ENCODE results near the gene MAP3K12. TPM values are rescaled to one million over a fixed set of nuclear protein-coding genes. Genes with fewer than 3 reads are reported as not detected.
"Not testable (repeated sequence)": the region's sequence is repeated elsewhere in the genome, so short reads cannot be mapped to it uniquely, and the experiment has no call there.

MAP3K12 gene
- total and polyA plus RNA-seq, 12 donors = 2.9 to 19.4 (median 4.8) TPM

GRCh38 chr12:53452159-53453077, 46.8 kb downstream of the MAP3K12 start:
- DNase-seq (peak; percentile 88 to 93), ATAC-seq (peak; percentile 80 to 91 (median 86))
- Histone ChIP-seq H3K36me3 (peaks cover 0 to 56% (median 33%) of the 10 kb centered on the region in 9 donors), H3K4me1 (peaks cover 3 to 44% (median 34%) of the 10 kb centered on the region in 9 donors), H3K4me3 (peak overlapping the region; percentile 44 to 90 (median 68)), H3K9me3 (no peaks in the 10 kb centered on the region), H3K27me3 (no peaks in the 10 kb centered on the region), H3K27ac (peak overlapping the region; percentile 72 to 98 (median 93))
- intact Hi-C loops (cut with DNase I) = loop anchor here in 7 of 10 donors (2.0 to 10.0 kb wide), 5 partner anchors 40 to 55 kb away; partner anchors contain the start of genes TARBP2 (in 5 of the 7) and NPFF (in 2 of the 7)
- 0% methylated on average over 58 to 64 of the region's 82 CpGs for WGBS, 2 donors
- TF ChIP-seq CTCF (IDR thresholded peaks at IDR 0.05) = peak in 6 of 9 donors; percentile 48 to 68 (median 56)

DNA sequence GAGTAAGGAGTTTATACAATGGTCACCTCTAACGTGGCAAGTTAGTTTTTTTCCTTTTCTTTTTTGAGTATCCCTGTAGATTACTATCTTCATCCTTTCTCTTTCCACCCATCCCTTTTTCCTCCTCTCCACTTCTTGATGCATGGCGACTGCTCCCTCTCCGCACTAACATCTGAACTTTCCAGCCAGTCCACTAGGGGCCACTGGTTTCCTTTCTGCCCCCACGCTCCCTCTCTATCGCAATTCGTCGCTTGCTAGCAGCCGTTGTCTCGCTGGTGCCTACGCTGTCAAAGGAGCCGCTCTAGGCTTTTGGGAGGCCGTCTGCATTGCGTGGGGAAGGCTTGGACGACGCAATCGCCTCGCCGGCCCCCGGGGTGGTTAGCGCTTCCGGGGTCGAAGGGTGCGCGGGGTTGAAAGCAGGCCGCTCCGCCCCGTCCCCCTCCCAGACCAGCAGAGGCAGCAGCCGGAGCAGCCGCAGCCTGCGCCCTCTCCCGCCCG, 47.5 kb downstream of the MAP3K12 start, which contains the start of gene PCBP2:
Gene PCBP2 (plus strand): TSS at position 442 of the 498 bp plus-strand sequence. CDS start 2,699 bp downstream, outside the sequence.
- peak; percentile 96 to 98 (median 98) for ATAC-seq
- Histone ChIP-seq H3K4me3 (peak within 1 kb of the TSS; percentile 44 to 90 (median 68)), H3K9me3 (no peaks in the 10 kb centered on the region), H3K27ac (peak within 1 kb of the TSS; percentile 72 to 98 (median 93)), H3K4me1 (peaks cover 3 to 40% (median 34%) of the 10 kb centered on the region in 9 donors), H3K27me3 (no peaks in the 10 kb centered on the region), H3K36me3 (peaks cover 0 to 54% (median 28%) of the 10 kb centered on the region in 9 donors)
- peak; percentile 97 to 99 for DNase-seq
- 0% methylated on average over 27 to 29 of the region's 32 CpGs for WGBS, 2 donors
- intact Hi-C loops (cut with DNase I) = loop anchor here in 7 of 10 donors (1.0 to 10.0 kb wide), 6 partner anchors 10 to 56 kb away; partner anchors contain the start of genes TARBP2 (in 5 of the 7), NPFF (in 2 of the 7) and PRR13 (in 1 of the 7)
- TF ChIP-seq CTCF (IDR thresholded peaks at IDR 0.05) = peak; percentile 68 to 97 (median 87)

- no peaks in the 10 kb centered on the region for H3K9me3 ChIP-seq
- DNase-seq (no peak), ATAC-seq (no peak)
- intact Hi-C loops (cut with DNase I) = loop anchor here in 5 of 10 donors (1.0 to 10.0 kb wide), 5 partner anchors 10 to 56 kb away; partner anchors contain the start of genes NPFF (in 2 of the 5), TARBP2 (in 2 of the 5) and PRR13 (in 1 of the 5)
- peaks cover 3 to 34% (median 31%) of the 10 kb centered on the region in 9 donors for H3K4me1 ChIP-seq
- peaks cover 0 to 54% (median 24%) of the 10 kb centered on the region in 9 donors for H3K36me3 ChIP-seq
- no peak overlapping the region for H3K27ac ChIP-seq
- no peak overlapping the region for H3K4me3 ChIP-seq
- 87 to 91% methylated on average over 7 of the region's 7 CpGs for WGBS, 2 donors
- H3K27me3 ChIP-seq = no peaks in the 10 kb centered on the region
- TF ChIP-seq CTCF (IDR thresholded peaks at IDR 0.05) = no peak
Observed at GRCh38 chr12:53450936-53451335, 48.3 kb downstream of the MAP3K12 start.

DNA sequence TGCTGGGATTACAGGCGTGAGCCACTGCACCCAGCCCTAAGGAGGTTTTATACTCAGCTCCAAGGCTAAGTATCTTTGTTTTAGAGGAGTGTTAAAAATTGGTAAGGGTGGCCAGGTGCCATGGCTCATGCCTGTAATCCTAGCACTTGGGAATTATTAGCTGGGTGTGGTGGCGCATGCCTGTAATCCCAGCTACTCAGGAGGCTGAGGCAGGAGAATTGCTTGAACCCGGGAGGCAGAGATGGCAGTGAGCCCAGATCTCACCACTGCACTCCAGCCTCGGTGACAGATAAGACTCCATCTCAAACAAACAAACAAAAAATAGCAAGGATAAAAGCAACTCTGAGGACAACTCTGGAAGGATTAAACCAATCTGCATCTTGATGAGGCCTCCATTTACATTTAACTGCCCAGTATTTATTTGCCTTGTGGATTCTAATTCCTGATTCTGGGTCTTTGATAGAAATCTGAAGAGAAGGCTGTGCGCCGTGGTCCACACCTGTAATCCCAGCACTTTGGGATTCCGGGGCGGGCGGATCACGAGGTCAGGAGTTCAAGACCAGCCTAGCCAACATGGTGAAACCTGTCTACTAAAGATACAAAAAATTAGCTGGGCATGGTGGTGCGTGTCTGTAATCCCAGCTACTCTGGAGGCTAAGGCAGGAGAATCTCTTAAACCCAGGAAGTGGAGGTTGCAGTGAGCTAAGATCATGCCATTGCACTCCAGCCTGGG, 54.5 kb downstream of the MAP3K12 start:
- not testable (repeated sequence) for ATAC-seq, H3K9me3 ChIP-seq, DNase-seq, H3K27me3 ChIP-seq, H3K27ac ChIP-seq, H3K4me3 ChIP-seq
- WGBS, 2 donors = 88 to 90% methylated on average over 11 of the region's 11 CpGs
- intact Hi-C loops (cut with DNase I) = loop anchor here in 1 of 10 donors (10.0 kb wide), 1 partner anchor 60 kb away; the partner anchor contains the start of genes NPFF and TARBP2
- Histone ChIP-seq H3K36me3 (peaks cover 0 to 59% (median 12%) of the 10 kb centered on the region in 9 donors), H3K4me1 (peaks cover 7 to 45% (median 18%) of the 10 kb centered on the region in 9 donors)

Measured in heart right ventricle (tissue), 16 donors.